Smooth muscle cell (in vitro differentiated cells): ENCODE results near the gene SPACDR. TPM values are rescaled to one million over a fixed set of nuclear protein-coding genes. Genes with fewer than 3 reads are reported as not detected.

Experiments
- DNase-seq: peaks from one replicate; lab custom pipeline; 2025; ENCODE audit not compliant: unreplicated experiment; lab: John Stamatoyannopoulos, UW
- H2AFZ ChIP-seq: fragments of 200-600 bp; sonication (generic); 2 replicates; pipeline ENCODE4 v1.6.0; 2016; ENCODE audit warnings: antibody characterized with exemption, low read depth, mild to moderate bottlenecking
- H3F3A ChIP-seq: fragments of 200-600 bp; sonication (generic); 2 replicates; pipeline ENCODE4 v1.6.0; 2017; ENCODE audit warnings: antibody characterized with exemption, low read depth
- H3K27ac ChIP-seq: fragments of 200-600 bp; sonication (generic); 2 replicates; pipeline ENCODE4 v1.5.1; 2016; ENCODE audit warnings: low read depth, mild to moderate bottlenecking
- H3K27me3 ChIP-seq: fragments of 200-600 bp; sonication (generic); 2 replicates; pipeline ENCODE4 v1.6.1; 2016; ENCODE audit warnings: low read depth, mild to moderate bottlenecking
- H3K36me3 ChIP-seq: fragments of 200-600 bp; sonication (generic); 2 replicates; pipeline ENCODE4 v1.5.1; 2016; ENCODE audit warnings: low read depth
- H3K4me1 ChIP-seq: fragments of 200-600 bp; sonication (generic); 2 replicates; pipeline ENCODE4 v1.5.1; 2016; ENCODE audit warnings: low read depth
- H3K4me2 ChIP-seq: fragments of 200-600 bp; sonication (generic); 2 replicates; pipeline ENCODE4 v1.6.0; 2016; ENCODE audit warnings: mild to moderate bottlenecking
- H3K4me3 ChIP-seq: fragments of 200-600 bp; sonication (generic); 2 replicates; pipeline ENCODE4 v1.5.1; 2016; ENCODE audit warnings: mild to moderate bottlenecking
- H3K79me2 ChIP-seq: fragments of 200-600 bp; sonication (generic); 2 replicates; pipeline ENCODE4 v1.6.0; 2016; ENCODE audit warnings: low read depth, mild to moderate bottlenecking
- H3K9ac ChIP-seq: fragments of 200-600 bp; sonication (generic); 2 replicates; pipeline ENCODE4 v1.6.0; 2016; ENCODE audit warnings: low read depth
- H3K9me3 ChIP-seq: fragments of 200-600 bp; sonication (generic); replicated peaks from 2 replicates; pipeline ENCODE4 v1.5.1; 2016; ENCODE audit warnings: low read depth
- H4K20me1 ChIP-seq: fragments of 200-600 bp; sonication (generic); 2 replicates; pipeline ENCODE4 v1.6.0; 2016; ENCODE audit warnings: low read depth
- CTCF ChIP-seq: fragments of 200-600 bp; sonication (generic); IDR thresholded peaks from 2 replicates; pipeline ENCODE4 v1.5.1; 2017; ENCODE audit warnings: borderline replicate concordance, mild to moderate bottlenecking, antibody characterized with exemption; ENCODE audit not compliant: insufficient read depth, poor library complexity, severe bottlenecking
- WGBS: methylation state at CpG from one replicate; pipeline ENCODE4 v1.1.7; 2016; ENCODE audit warnings: low lambda C conversion rate; 5-methylcytosine and 5-hydroxymethylcytosine counted together
- polyA plus RNA-seq: library from polyadenylated mRNA; unstranded; fragments of >200 nt; fragmentation: Nextera tagmentation; extraction: Ambion mirVana; gene quantifications from 2 replicates; pipeline ENCODE4 v1.2.1, GENCODE V29; 2016
- total RNA-seq: library from RNA; depleted of rRNA; stranded (reverse); fragments of >200 nt; gene quantifications from 2 replicates; pipeline ENCODE4 v1.2.3, GENCODE V29; 2014

Gene SPACDR
- total and polyA plus RNA-seq, 2 experiments from 2014 or later, result 0.58 TPM; not detected in 1

- Histone ChIP-seq H2AFZ (no peak overlapping the region), H3K4me3 (no peak overlapping the region), H4K20me1 (peaks cover 21% of the 10 kb centered on the region), H3K27ac (no peak overlapping the region), H3F3A (no peaks in the 10 kb centered on the region), H3K4me1 (no peaks in the 10 kb centered on the region), H3K4me2 (no peak overlapping the region), H3K79me2 (no peaks in the 10 kb centered on the region), H3K9ac (no peak overlapping the region), H3K27me3 (no peaks in the 10 kb centered on the region), H3K9me3 (no peaks in the 10 kb centered on the region), H3K36me3 (no peaks in the 10 kb centered on the region)
- no peak for DNase-seq
- TF ChIP-seq CTCF, result no peak
- 87% methylated on average over 8 of the region's 8 CpGs for WGBS
These were observed 1.2 kb upstream of the SPACDR start for GRCh38 chr7:100465299-100465698.

DNA sequence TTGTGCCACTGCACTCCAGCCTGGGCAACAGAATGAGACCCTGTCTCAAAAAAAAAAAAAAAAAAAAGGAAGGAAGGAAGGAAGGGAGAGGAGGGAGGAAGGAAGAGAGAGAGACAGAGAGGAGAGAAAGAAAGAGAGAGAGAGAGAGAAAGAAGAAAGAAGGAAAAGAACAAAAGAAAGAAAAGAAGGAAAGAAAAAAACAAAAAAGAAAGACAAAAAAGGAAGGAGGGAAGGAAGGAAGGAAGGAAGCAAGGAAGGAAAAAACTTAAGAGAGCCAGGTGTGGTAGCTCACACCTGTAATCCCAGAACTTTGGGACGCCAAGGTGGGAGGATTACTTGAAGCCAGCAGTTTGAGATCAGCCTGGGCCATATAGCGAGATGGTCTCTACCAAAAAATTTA is 731 bp upstream of the SPACDR start:
- DNase-seq, result no peak
- H3K36me3 ChIP-seq, result no peaks in the 10 kb centered on the region
- no peak overlapping the region for H3K4me3 ChIP-seq
- H3K9ac ChIP-seq, result no peak overlapping the region
- no peak overlapping the region for H2AFZ ChIP-seq
- H3K4me1 ChIP-seq, result no peaks in the 10 kb centered on the region
- no peak overlapping the region for H3K4me2 ChIP-seq
- H3K27ac ChIP-seq, result no peak overlapping the region
- no peaks in the 10 kb centered on the region for H3K79me2 ChIP-seq
- no peak for TF ChIP-seq CTCF
- H3K9me3 ChIP-seq, result no peaks in the 10 kb centered on the region
- peaks cover 15% of the 10 kb centered on the region for H4K20me1 ChIP-seq
- 93% methylated on average over 2 of the region's 2 CpGs for WGBS
- no peaks in the 10 kb centered on the region for H3K27me3 ChIP-seq
- no peaks in the 10 kb centered on the region for H3F3A ChIP-seq

DNA sequence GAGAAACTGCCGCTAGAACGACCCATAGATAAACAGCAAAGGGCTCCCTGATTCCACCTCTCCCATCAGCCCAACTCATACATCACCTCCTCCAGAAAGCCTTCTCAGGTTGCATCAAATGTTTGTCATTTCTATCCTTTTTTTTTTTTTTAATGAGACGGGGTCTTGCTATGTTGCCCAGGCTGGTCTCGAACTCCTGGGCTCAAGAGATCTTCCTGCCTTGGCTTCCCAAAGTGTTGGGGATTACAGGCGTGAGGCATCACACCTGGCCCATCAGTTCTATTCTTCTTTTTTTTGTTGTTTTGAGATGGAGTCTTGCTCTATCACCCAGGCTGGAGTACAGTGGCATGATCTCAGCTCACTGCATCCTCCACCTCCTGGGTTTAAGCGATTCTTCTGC is 7.0 kb downstream of the SPACDR start:
- DNase-seq, result no peak
- no peaks in the 10 kb centered on the region for H3F3A ChIP-seq
- H3K4me2 ChIP-seq, result no peak overlapping the region
- no peak overlapping the region for H3K27ac ChIP-seq
- H3K4me3 ChIP-seq, result no peak overlapping the region
- WGBS, result 97% methylated on average over 6 of the region's 6 CpGs
- H2AFZ ChIP-seq, result no peak overlapping the region
- H3K27me3 ChIP-seq, result no peaks in the 10 kb centered on the region
- no peak for TF ChIP-seq CTCF
- H3K9ac ChIP-seq, result no peak overlapping the region
- no peaks in the 10 kb centered on the region for H4K20me1 ChIP-seq
- no peaks in the 10 kb centered on the region for H3K9me3 ChIP-seq
- no peaks in the 10 kb centered on the region for H3K4me1 ChIP-seq
- H3K79me2 ChIP-seq, result no peaks in the 10 kb centered on the region
- H3K36me3 ChIP-seq, result no peaks in the 10 kb centered on the region

DNA sequence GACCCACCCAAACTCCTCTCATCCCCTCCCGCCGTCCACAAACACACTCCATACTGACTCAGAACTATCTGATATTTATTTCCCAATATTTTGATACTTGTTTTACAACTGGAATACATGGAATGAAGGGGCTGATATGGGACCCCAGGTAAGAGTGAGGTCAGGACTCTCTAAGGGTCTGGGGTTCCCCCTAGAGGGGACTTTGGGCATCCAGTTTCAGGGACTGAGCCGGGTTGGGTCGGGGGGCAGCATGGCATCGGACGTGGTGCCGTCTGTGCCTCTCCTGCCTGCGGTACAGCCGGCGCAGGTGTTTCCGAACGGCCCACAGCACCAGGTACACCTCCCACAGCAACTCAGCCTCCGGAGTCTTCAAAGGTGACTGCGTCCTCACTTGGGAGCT is 7.5 kb downstream of the SPACDR start:
- Histone ChIP-seq H3K27me3 (no peaks in the 10 kb centered on the region), H3K9me3 (no peaks in the 10 kb centered on the region), H3K9ac (no peak overlapping the region), H3K79me2 (no peaks in the 10 kb centered on the region), H3K27ac (no peak overlapping the region), H3K36me3 (no peaks in the 10 kb centered on the region), H3K4me2 (no peak overlapping the region), H3F3A (no peaks in the 10 kb centered on the region), H3K4me3 (no peak overlapping the region), H2AFZ (no peak overlapping the region), H3K4me1 (no peaks in the 10 kb centered on the region), H4K20me1 (no peaks in the 10 kb centered on the region)
- WGBS, result 94% methylated on average over 14 of the region's 14 CpGs
- no peak for TF ChIP-seq CTCF
- no peak for DNase-seq
